Upper lobe of left lung (tissue), 6 donors: ENCODE measurements around the gene CCDC138. TPM values are rescaled to one million over a fixed set of nuclear protein-coding genes. Genes with fewer than 3 reads are reported as not detected.

ENCODE experiments used
- ATAC-seq, 2 donors: fragments of 200-7000 bp; cut with Tn5 transposase; one replicate each; pipeline ENCODE4 v1.9.1; 2022; ENCODE audit warnings: mild to moderate bottlenecking in 2 of 2, moderate library complexity in 2 of 2; ENCODE audit not compliant: low FRiP score in 2 of 2
- DNase-seq, 2 donors: peaks; one replicate each; pipeline ENCODE4 v3.0.0-alpha.2; 2019 to 2020
- H3K27ac ChIP-seq, 4 donors: fragments of 200-600 bp; sonication (generic); one replicate each; pipeline ENCODE4 v1.5.1; 2016 to 2019
- H3K27me3 ChIP-seq, 4 donors: fragments of 200-600 bp; sonication (generic); one replicate each; pipeline ENCODE4 v1.5.1; 2017 to 2019
- H3K36me3 ChIP-seq, 4 donors: fragments of 200-600 bp; sonication (generic); one replicate each; pipeline ENCODE4 v1.5.1; 2016 to 2019
- H3K4me1 ChIP-seq, 4 donors: fragments of 200-600 bp; sonication (generic); one replicate each; pipeline ENCODE4 v1.5.1; 2018 to 2019
- H3K4me3 ChIP-seq, 4 donors: fragments of 200-600 bp; sonication (generic); one replicate each; pipeline ENCODE4 v1.5.1; 2017 to 2019; ENCODE audit warnings: mild to moderate bottlenecking in 2 of 4, moderate library complexity in 1 of 4
- H3K9me3 ChIP-seq, 4 donors: fragments of 200-600 bp; sonication (generic); one replicate each; pipeline ENCODE4 v1.5.1; 2018 to 2019
- CTCF ChIP-seq, 6 experiments: fragments of 450-650 bp in 4 of 6; fragments of 200-600 bp in 2 of 6; sonication (generic) in 2 of 6; IDR thresholded peaks; one replicate each; pipeline ENCODE4 v1.5.1; 2016 to 2019; ENCODE audit warnings: antibody characterized with exemption in 6 of 6
- EP300 ChIP-seq, 4 donors: sonication (generic); formaldehyde crosslinking; IDR thresholded peaks; one replicate each; pipeline ENCODE4 v1.5.1; 2017; ENCODE audit warnings: antibody characterized with exemption in 4 of 4, control low read depth in 2 of 4
- POLR2A ChIP-seq, 4 donors: fragments of 450-650 bp; IDR thresholded peaks; one replicate each; pipeline ENCODE4 v1.5.1; 2016 to 2017; ENCODE audit warnings: antibody characterized with exemption in 4 of 4, mild to moderate bottlenecking in 2 of 4
- POLR2AphosphoS5 ChIP-seq, 2 donors: sonication (generic); formaldehyde crosslinking; IDR thresholded peaks; one replicate each; pipeline ENCODE4 v1.5.1; 2017; ENCODE audit warnings: antibody characterized with exemption in 2 of 2
- WGBS, 2 donors: methylation state at CpG; one replicate each; pipeline ENCODE4 v1.1.5; 2017 to 2018; 5-methylcytosine and 5-hydroxymethylcytosine counted together
- total RNA-seq, 6 donors: library from RNA; depleted of rRNA in 4 of 6; stranded (reverse); fragments of >200 nt in 4 of 6; gene quantifications; one replicate each; pipeline versions ENCODE4 v1.1.0 to v1.2.1, GENCODE V29; 2016 to 2021
- donor health status: DM: no; HTN: no; CAD: no; lungs with moderate emphysema.
- donor health status: DM: no; HTN: yes; CAD: no; lungs with severe emphysema.

Gene CCDC138
- total RNA-seq, 6 donors from 2014 or later = 2.4 to 16.3 (median 3.2) TPM

GRCh38 chr2:108820482-108820881 lies 33.9 kb downstream of the CCDC138 start:
- TF ChIP-seq EP300 (IDR thresholded peaks at IDR 0.05) (no peak), CTCF (IDR thresholded peaks at IDR 0.05) (no peak), POLR2AphosphoS5 (IDR thresholded peaks at IDR 0.05) (no peak), POLR2A (IDR thresholded peaks at IDR 0.05) (no peak)
- WGBS, 2 donors = 97 to 98% methylated on average over 2 of the region's 2 CpGs
- no peaks in the 10 kb centered on the region for H3K27me3 ChIP-seq
- DNase-seq (no peak), ATAC-seq (no peak)
- no peak overlapping the region for H3K27ac ChIP-seq
- no peak overlapping the region for H3K4me3 ChIP-seq
- peaks cover 0 to 24% (median 9%) of the 10 kb centered on the region in 4 donors for H3K36me3 ChIP-seq
- H3K4me1 ChIP-seq = no peaks in the 10 kb centered on the region
- H3K9me3 ChIP-seq = peaks cover 0 to 5% (median 2%) of the 10 kb centered on the region in 4 donors

- TF ChIP-seq EP300 (IDR thresholded peaks at IDR 0.05) = no peak
- TF ChIP-seq CTCF (IDR thresholded peaks at IDR 0.05) = no peak
- no peaks in the 10 kb centered on the region for H3K4me1 ChIP-seq
- DNase-seq (no peak), ATAC-seq (no peak)
- H3K4me3 ChIP-seq = no peak overlapping the region
- peaks cover 0 to 5% (median 2%) of the 10 kb centered on the region in 4 donors for H3K9me3 ChIP-seq
- H3K27me3 ChIP-seq = no peaks in the 10 kb centered on the region
- peaks cover 0 to 7% (median 0%) of the 10 kb centered on the region in 4 donors for H3K36me3 ChIP-seq
- WGBS, 2 donors = 94 to 100% methylated on average over 1 of the region's 1 CpG
- H3K27ac ChIP-seq = no peak overlapping the region
Observed at GRCh38 chr2:108823286-108823685, 36.7 kb downstream of the CCDC138 start.

- 92 to 97% methylated on average over 5 of the region's 5 CpGs for WGBS, 2 donors
- ATAC-seq (no peak), DNase-seq (no peak)
- peaks cover 0 to 5% (median 0%) of the 10 kb centered on the region in 4 donors for H3K36me3 ChIP-seq
- TF ChIP-seq POLR2A (IDR thresholded peaks at IDR 0.05) = no peak
- TF ChIP-seq POLR2AphosphoS5 (IDR thresholded peaks at IDR 0.05) = no peak
- no peak for TF ChIP-seq CTCF (IDR thresholded peaks at IDR 0.05)
- no peak for TF ChIP-seq EP300 (IDR thresholded peaks at IDR 0.05)
- H3K4me3 ChIP-seq = no peak overlapping the region
- no peaks in the 10 kb centered on the region for H3K4me1 ChIP-seq
- H3K27ac ChIP-seq = no peak overlapping the region
- peaks cover 0 to 5% (median 2%) of the 10 kb centered on the region in 4 donors for H3K9me3 ChIP-seq
- H3K27me3 ChIP-seq = no peaks in the 10 kb centered on the region
Observed at GRCh38 chr2:108824316-108825070, 37.9 kb downstream of the CCDC138 start.

GRCh38 chr2:108825254-108825653 lies 38.7 kb downstream of the CCDC138 start:
- Histone ChIP-seq H3K4me1 (no peaks in the 10 kb centered on the region), H3K36me3 (no peaks in the 10 kb centered on the region), H3K9me3 (peaks cover 0 to 2% (median under 1%) of the 10 kb centered on the region in 4 donors), H3K27ac (no peak overlapping the region), H3K27me3 (no peaks in the 10 kb centered on the region), H3K4me3 (no peak overlapping the region)
- ATAC-seq (no peak), DNase-seq (no peak)
- 40 to 56% methylated on average over 4 of the region's 4 CpGs for WGBS, 2 donors
- TF ChIP-seq POLR2AphosphoS5 (IDR thresholded peaks at IDR 0.05) (no peak), CTCF (IDR thresholded peaks at IDR 0.05) (no peak), POLR2A (IDR thresholded peaks at IDR 0.05) (no peak), EP300 (IDR thresholded peaks at IDR 0.05) (no peak)

- WGBS, 2 donors = 69 to 79% methylated on average over 3 of the region's 3 CpGs
- no peak overlapping the region for H3K27ac ChIP-seq
- TF ChIP-seq POLR2AphosphoS5 (IDR thresholded peaks at IDR 0.05) (no peak), CTCF (IDR thresholded peaks at IDR 0.05) (no peak), POLR2A (IDR thresholded peaks at IDR 0.05) (no peak), EP300 (IDR thresholded peaks at IDR 0.05) (no peak)
- H3K27me3 ChIP-seq = no peaks in the 10 kb centered on the region
- no peaks in the 10 kb centered on the region for H3K9me3 ChIP-seq
- ATAC-seq (no peak), DNase-seq (no peak)
- H3K4me3 ChIP-seq = no peak overlapping the region
- no peaks in the 10 kb centered on the region for H3K36me3 ChIP-seq
- H3K4me1 ChIP-seq = no peaks in the 10 kb centered on the region
Observed at GRCh38 chr2:108825736-108826135, 39.2 kb downstream of the CCDC138 start.
